CD4-positive, alpha-beta T cell (primary cell): Measurements from ENCODE around the gene TBC1D7. TPM values are rescaled to one million over a fixed set of nuclear protein-coding genes. Genes with fewer than 3 reads are reported as not detected.

Experiments
- ATAC-seq: fragments of 200-7000 bp; cut with Tn5 transposase; one replicate; pipeline ENCODE4 v1.10.0; 2022; ENCODE audit warnings: mild to moderate bottlenecking; ENCODE audit not compliant: poor library complexity
- CTCF ChIA-PET: fragments of 350-600 bp; sonication (Branson Sonifier 250); formaldehyde crosslinking; loops from one replicate; lab custom pipeline; 2021; ENCODE audit warnings: antibody characterized with exemption, inconsistent platforms; lab: Charles Lee
- POLR2A ChIA-PET: fragments of 350-600 bp; sonication (Branson Sonifier 250); formaldehyde crosslinking; loops from one replicate; lab custom pipeline; 2021; ENCODE audit warnings: antibody characterized with exemption, inconsistent platforms; lab: Charles Lee
- DNase-seq, 14 experiments: peaks; one replicate each; pipeline ENCODE4 v3.0.0-alpha.2; 2013 to 2020; ENCODE audit warnings: mixed read lengths in 2 of 14
- H3K27ac ChIP-seq, 2 donors: one replicate each; pipeline versions ENCODE4 v1.5.1 to v1.7.0; 2013; ENCODE audit warnings: low read length in 2 of 2, low read depth in 1 of 2, mild to moderate bottlenecking in 1 of 2
- H3K27me3 ChIP-seq, 2 experiments: 1 replicate in 1 of 2; 2 replicates in 1 of 2; pipeline versions ENCODE4 v1.6.1 to v1.7.0; 2013; ENCODE audit warnings: low read length in 2 of 2, control low read depth in 1 of 2, mild to moderate bottlenecking in 1 of 2, moderate library complexity in 1 of 2; ENCODE audit not compliant: insufficient read depth in 2 of 2, control insufficient read depth in 1 of 2
- H3K36me3 ChIP-seq: one replicate; pipeline ENCODE4 v1.6.1; 2013; ENCODE audit warnings: low read length, control low read depth; ENCODE audit not compliant: insufficient read depth
- H3K4me1 ChIP-seq: one replicate; pipeline ENCODE4 v1.6.1; 2013; ENCODE audit warnings: low read length, control low read depth; ENCODE audit not compliant: insufficient read depth
- H3K4me3 ChIP-seq: one replicate; pipeline ENCODE4 v1.5.1; 2013; ENCODE audit warnings: mild to moderate bottlenecking, low read length, moderate library complexity
- H3K9me3 ChIP-seq, 2 experiments: 1 replicate in 1 of 2; 2 replicates in 1 of 2; pipeline versions ENCODE4 v1.6.1 to v1.7.0; 2013; ENCODE audit warnings: low read length in 2 of 2, mild to moderate bottlenecking in 2 of 2, control low read depth in 1 of 2, moderate library complexity in 1 of 2; ENCODE audit not compliant: control insufficient read depth in 1 of 2, insufficient read depth in 1 of 2
- H3K27ac Mint-ChIP-seq: one replicate; pipeline ENCODE4 v1.8.0; 2020; ENCODE audit warnings: mixed read lengths
- H3K27me3 Mint-ChIP-seq: one replicate; pipeline ENCODE4 v1.8.0; 2021; ENCODE audit warnings: mixed read lengths
- H3K36me3 Mint-ChIP-seq: one replicate; pipeline ENCODE4 v1.8.0; 2021; ENCODE audit warnings: low read depth, mixed read lengths
- H3K4me1 Mint-ChIP-seq: one replicate; pipeline ENCODE4 v1.8.0; 2021; ENCODE audit warnings: low read depth, mixed read lengths
- H3K4me3 Mint-ChIP-seq: one replicate; pipeline ENCODE4 v1.8.0; 2020; ENCODE audit warnings: mild to moderate bottlenecking, mixed read lengths
- H3K9me3 Mint-ChIP-seq: one replicate; pipeline ENCODE4 v1.8.0; 2020; ENCODE audit warnings: mixed read lengths
- CTCF ChIP-seq: fragments of 200-600 bp; IDR thresholded peaks from one replicate; pipeline ENCODE4 v1.8.0; 2022; ENCODE audit warnings: antibody characterized with exemption, mild to moderate bottlenecking
- intact Hi-C, 2 experiments: fragments of 100-400 bp; cut with DNase I in 1 of 2; cut with micrococcal nuclease in 1 of 2; formaldehyde crosslinking; loops; one replicate each; pipeline versions ENCODE4 v1.15.1 to v1.9.0; 2023 to 2025; cut with DNase I, micrococcal nuclease
- total RNA-seq, 174 experiments: library from RNA in 2 of 174; stranded (reverse) in 2 of 174; gene quantifications; one replicate each; pipeline ENCODE4 v1.2.3 and lab custom pipeline; 2021 to 2026

The TBC1D7 gene
- total RNA-seq, 2 experiments from 2014 or later = 10.2 to 12.3 TPM

GRCh38 chr6:13338038-13338437 is 9.7 kb upstream of the TBC1D7 start:
- peaks cover 5% of the 10 kb centered on the region for H3K4me1 Mint-ChIP-seq
- H3K27ac Mint-ChIP-seq = no peak overlapping the region
- no peak for TF ChIP-seq CTCF
- ChIA-PET POLR2A (interaction anchor here (1.0 to 1.3 kb wide), 2 partner anchors 16 to 237 kb away, joined by 3 to 5 read pairs; partner anchors contain the start of gene SIRT5), CTCF (interaction anchor here (0.6 to 1.6 kb wide), 3 partner anchors 10 to 458 kb away, joined by 3 to 4 read pairs (median 4); partner anchors contain the start of gene TBC1D7)
- intact Hi-C loops = loop anchor here (2.0 to 10.0 kb wide), 7 partner anchors 89 to 727 kb away; partner anchors contain the start of genes GFOD1 (in 1 of the 2) and SIRT5 (in 1 of the 2)
- peak in 1 of 14 experiments; percentile 22 for DNase-seq
- H3K4me1 ChIP-seq = peaks cover 6% of the 10 kb centered on the region
- no peak overlapping the region for H3K4me3 ChIP-seq
- H3K4me3 Mint-ChIP-seq = no peak overlapping the region
- no peak overlapping the region for H3K27ac ChIP-seq
- H3K9me3 Mint-ChIP-seq = peaks cover 4% of the 10 kb centered on the region
- H3K27me3 ChIP-seq = no peaks in the 10 kb centered on the region
- peaks cover 0 to 5% of the 10 kb centered on the region in 2 experiments for H3K9me3 ChIP-seq
- H3K27me3 Mint-ChIP-seq = no peaks in the 10 kb centered on the region
- no peaks in the 10 kb centered on the region for H3K36me3 Mint-ChIP-seq
- H3K36me3 ChIP-seq = no peaks in the 10 kb centered on the region
- no peak for ATAC-seq

- no peaks in the 10 kb centered on the region for H3K36me3 ChIP-seq
- Mint-ChIP-seq H3K4me1 (peaks cover 10% of the 10 kb centered on the region), H3K27ac (no peak overlapping the region), H3K9me3 (no peaks in the 10 kb centered on the region), H3K36me3 (no peaks in the 10 kb centered on the region), H3K4me3 (no peak overlapping the region), H3K27me3 (no peaks in the 10 kb centered on the region)
- no peak overlapping the region for H3K4me3 ChIP-seq
- ChIA-PET POLR2A (no interaction called here), CTCF (interaction anchor here (1.2 kb wide), 1 partner anchor 730 kb away, joined by 3 read pairs; no protein-coding TSS in a partner anchor)
- H3K4me1 ChIP-seq = peaks cover 6% of the 10 kb centered on the region
- ATAC-seq = peak; percentile 87
- H3K27ac ChIP-seq = no peak overlapping the region
- H3K9me3 ChIP-seq = peaks cover 0 to 3% of the 10 kb centered on the region in 2 experiments
- H3K27me3 ChIP-seq = no peaks in the 10 kb centered on the region
- TF ChIP-seq CTCF = peak; percentile 93
- DNase-seq = peak; percentile 54 to 84 (median 70)
- intact Hi-C loops = loop anchor here (1.0 to 10.0 kb wide), 10 partner anchors 19 to 730 kb away; partner anchors contain the start of genes GFOD1 (in 1 of the 2) and SIRT5 (in 1 of the 2)
These were observed 8.2 kb upstream of the TBC1D7 start for GRCh38 chr6:13336553-13336952.

- Mint-ChIP-seq H3K27me3 (no peaks in the 10 kb centered on the region), H3K4me3 (no peak overlapping the region), H3K27ac (no peak overlapping the region), H3K9me3 (no peaks in the 10 kb centered on the region), H3K36me3 (no peaks in the 10 kb centered on the region), H3K4me1 (peaks cover 11% of the 10 kb centered on the region)
- POLR2A ChIA-PET = no interaction called here
- CTCF ChIA-PET = no interaction called here
- Histone ChIP-seq H3K9me3 (no peaks in the 10 kb centered on the region), H3K4me1 (peaks cover 3% of the 10 kb centered on the region), H3K36me3 (no peaks in the 10 kb centered on the region), H3K4me3 (no peak overlapping the region), H3K27me3 (no peaks in the 10 kb centered on the region), H3K27ac (no peak overlapping the region)
- ATAC-seq = no peak
- TF ChIP-seq CTCF = no peak
- intact Hi-C loops = loop anchor here (2.0 to 10.0 kb wide), 9 partner anchors 92 to 1683 kb away; partner anchors contain the start of genes GFOD1 (in 2 of the 2) and SIRT5 (in 1 of the 2)
- DNase-seq = no peak
These were observed 6.6 kb upstream of the TBC1D7 start for GRCh38 chr6:13334953-13335352.
